ENCODE results near the gene EP300.

DNA sequence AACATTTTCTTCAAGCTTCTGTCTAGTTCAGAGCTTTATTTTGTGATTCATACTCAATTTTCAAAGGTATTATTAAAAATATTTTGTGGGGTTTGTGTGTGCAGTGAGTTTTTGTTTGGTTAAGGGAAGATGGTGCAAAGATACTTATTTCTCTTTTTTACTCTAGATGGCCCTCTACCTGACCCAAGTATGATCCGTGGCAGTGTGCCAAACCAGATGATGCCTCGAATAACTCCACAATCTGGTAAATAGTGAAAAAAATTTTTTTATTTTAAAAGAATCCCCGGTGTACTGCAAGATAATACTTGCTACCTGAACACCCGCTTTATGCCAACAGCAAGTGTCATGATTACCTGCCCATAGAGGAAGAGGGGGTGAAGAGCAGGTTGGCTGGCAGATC is 54.2 kb downstream of the EP300 start:
- TF ChIP-seq, protein P1, sequence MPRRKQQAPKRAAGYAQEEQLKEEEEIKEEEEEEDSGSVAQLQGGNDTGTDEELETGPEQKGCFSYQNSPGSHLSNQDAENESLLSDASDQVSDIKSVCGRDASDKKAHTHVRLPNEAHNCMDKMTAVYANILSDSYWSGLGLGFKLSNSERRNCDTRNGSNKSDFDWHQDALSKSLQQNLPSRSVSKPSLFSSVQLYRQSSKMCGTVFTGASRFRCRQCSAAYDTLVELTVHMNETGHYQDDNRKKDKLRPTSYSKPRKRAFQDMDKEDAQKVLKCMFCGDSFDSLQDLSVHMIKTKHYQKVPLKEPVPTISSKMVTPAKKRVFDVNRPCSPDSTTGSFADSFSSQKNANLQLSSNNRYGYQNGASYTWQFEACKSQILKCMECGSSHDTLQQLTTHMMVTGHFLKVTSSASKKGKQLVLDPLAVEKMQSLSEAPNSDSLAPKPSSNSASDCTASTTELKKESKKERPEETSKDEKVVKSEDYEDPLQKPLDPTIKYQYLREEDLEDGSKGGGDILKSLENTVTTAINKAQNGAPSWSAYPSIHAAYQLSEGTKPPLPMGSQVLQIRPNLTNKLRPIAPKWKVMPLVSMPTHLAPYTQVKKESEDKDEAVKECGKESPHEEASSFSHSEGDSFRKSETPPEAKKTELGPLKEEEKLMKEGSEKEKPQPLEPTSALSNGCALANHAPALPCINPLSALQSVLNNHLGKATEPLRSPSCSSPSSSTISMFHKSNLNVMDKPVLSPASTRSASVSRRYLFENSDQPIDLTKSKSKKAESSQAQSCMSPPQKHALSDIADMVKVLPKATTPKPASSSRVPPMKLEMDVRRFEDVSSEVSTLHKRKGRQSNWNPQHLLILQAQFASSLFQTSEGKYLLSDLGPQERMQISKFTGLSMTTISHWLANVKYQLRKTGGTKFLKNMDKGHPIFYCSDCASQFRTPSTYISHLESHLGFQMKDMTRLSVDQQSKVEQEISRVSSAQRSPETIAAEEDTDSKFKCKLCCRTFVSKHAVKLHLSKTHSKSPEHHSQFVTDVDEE (CRISPR knock-in tag; IDR thresholded peaks at IDR 0.05), result no peak
- TF ChIP-seq, protein P2, sequence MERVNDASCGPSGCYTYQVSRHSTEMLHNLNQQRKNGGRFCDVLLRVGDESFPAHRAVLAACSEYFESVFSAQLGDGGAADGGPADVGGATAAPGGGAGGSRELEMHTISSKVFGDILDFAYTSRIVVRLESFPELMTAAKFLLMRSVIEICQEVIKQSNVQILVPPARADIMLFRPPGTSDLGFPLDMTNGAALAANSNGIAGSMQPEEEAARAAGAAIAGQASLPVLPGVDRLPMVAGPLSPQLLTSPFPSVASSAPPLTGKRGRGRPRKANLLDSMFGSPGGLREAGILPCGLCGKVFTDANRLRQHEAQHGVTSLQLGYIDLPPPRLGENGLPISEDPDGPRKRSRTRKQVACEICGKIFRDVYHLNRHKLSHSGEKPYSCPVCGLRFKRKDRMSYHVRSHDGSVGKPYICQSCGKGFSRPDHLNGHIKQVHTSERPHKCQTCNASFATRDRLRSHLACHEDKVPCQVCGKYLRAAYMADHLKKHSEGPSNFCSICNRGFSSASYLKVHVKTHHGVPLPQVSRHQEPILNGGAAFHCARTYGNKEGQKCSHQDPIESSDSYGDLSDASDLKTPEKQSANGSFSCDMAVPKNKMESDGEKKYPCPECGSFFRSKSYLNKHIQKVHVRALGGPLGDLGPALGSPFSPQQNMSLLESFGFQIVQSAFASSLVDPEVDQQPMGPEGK (CRISPR knock-in tag; IDR thresholded peaks at IDR 0.05; ENCODE audit: borderline replicate concordance), result no peak
- TF ChIP-seq, protein P3, sequence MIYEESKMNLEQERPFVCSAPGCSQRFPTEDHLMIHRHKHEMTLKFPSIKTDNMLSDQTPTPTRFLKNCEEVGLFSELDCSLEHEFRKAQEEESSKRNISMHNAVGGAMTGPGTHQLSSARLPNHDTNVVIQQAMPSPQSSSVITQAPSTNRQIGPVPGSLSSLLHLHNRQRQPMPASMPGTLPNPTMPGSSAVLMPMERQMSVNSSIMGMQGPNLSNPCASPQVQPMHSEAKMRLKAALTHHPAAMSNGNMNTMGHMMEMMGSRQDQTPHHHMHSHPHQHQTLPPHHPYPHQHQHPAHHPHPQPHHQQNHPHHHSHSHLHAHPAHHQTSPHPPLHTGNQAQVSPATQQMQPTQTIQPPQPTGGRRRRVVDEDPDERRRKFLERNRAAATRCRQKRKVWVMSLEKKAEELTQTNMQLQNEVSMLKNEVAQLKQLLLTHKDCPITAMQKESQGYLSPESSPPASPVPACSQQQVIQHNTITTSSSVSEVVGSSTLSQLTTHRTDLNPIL (CRISPR knock-in tag; IDR thresholded peaks at IDR 0.05; ENCODE audit: low read depth), result no peak
- TF ChIP-seq ARNTL (CRISPR knock-in tag; IDR thresholded peaks at IDR 0.05; ENCODE audit: borderline replicate concordance, low read depth) (no peak), OSR1 (CRISPR knock-in tag; IDR thresholded peaks at IDR 0.05) (no peak), CSRNP3 (CRISPR knock-in tag; IDR thresholded peaks at IDR 0.05) (no peak), ZNF565 (CRISPR knock-in tag; conservative IDR thresholded peaks at IDR 0.05; ENCODE audit: low read depth) (no peak), CSDC2 (CRISPR knock-in tag; IDR thresholded peaks at IDR 0.05) (no peak), RARB (CRISPR knock-in tag; IDR thresholded peaks at IDR 0.05) (no peak), ZFP3 (CRISPR knock-in tag; IDR thresholded peaks at IDR 0.05) (no peak), ESRRG (CRISPR knock-in tag; IDR thresholded peaks at IDR 0.05) (no peak), ZNF70 (CRISPR knock-in tag; IDR thresholded peaks at IDR 0.05) (no peak)

Data from SK-N-SH treated with all-trans-retinoic acid at 6 μM for 48 hours (cell line).